Measurements from ENCODE around the gene SMYD1. TPM values are rescaled to one million over a fixed set of nuclear protein-coding genes. Genes with fewer than 3 reads are reported as not detected.

Gene SMYD1
- total RNA-seq, 1 experiment from 2014 or later, result not detected

- POLR2A ChIA-PET (ENCODE audit: unreplicated experiment), result no interaction called here
- no peaks in the 10 kb centered on the region for H3K9me2 ChIP-seq (ENCODE audit: insufficient read depth)
- H3K4me1 ChIP-seq (replicated peaks; ENCODE audit: insufficient read depth), result no peaks in the 10 kb centered on the region
- intact Hi-C loops (cut with micrococcal nuclease; ENCODE audit: unreplicated experiment), result no loop called here
- H3K4me3 ChIP-seq, result no peak overlapping the region
- TF ChIP-seq CTCF (conservative IDR thresholded peaks at IDR 0.05), result no peak
- no peak for TF ChIP-seq EZH2 (IDR thresholded peaks at IDR 0.05; ENCODE audit: low read depth)
- no peaks in the 10 kb centered on the region for H3F3A ChIP-seq (ENCODE audit: insufficient read depth, low read depth)
- no peaks in the 10 kb centered on the region for H3K9me3 ChIP-seq (ENCODE audit: insufficient read depth, low read depth)
- peaks cover 8% of the 10 kb centered on the region for H3K27me3 ChIP-seq (ENCODE audit: insufficient read depth, low read depth)
- no peaks in the 10 kb centered on the region for H4K20me1 ChIP-seq (ENCODE audit: insufficient read depth)
- H3K36me3 ChIP-seq (ENCODE audit: low read depth), result no peaks in the 10 kb centered on the region
- no peak overlapping the region for H2AFZ ChIP-seq
- CTCF ChIA-PET, result interaction anchor here (2.2 kb wide), 1 partner anchor 99 kb away, joined by 20 read pairs; no protein-coding TSS in a partner anchor
- no peak for DNase-seq
- H3K27ac ChIP-seq, result no peak overlapping the region
- no TSS peak for BruUV-seq (replicated peaks)
- H3K79me2 ChIP-seq (ENCODE audit: low read depth), result no peaks in the 10 kb centered on the region
- H3K4me2 ChIP-seq, result no peak overlapping the region
These were observed 91.9 kb downstream of the SMYD1 start for GRCh38 chr2:88159481-88159880.

DNA sequence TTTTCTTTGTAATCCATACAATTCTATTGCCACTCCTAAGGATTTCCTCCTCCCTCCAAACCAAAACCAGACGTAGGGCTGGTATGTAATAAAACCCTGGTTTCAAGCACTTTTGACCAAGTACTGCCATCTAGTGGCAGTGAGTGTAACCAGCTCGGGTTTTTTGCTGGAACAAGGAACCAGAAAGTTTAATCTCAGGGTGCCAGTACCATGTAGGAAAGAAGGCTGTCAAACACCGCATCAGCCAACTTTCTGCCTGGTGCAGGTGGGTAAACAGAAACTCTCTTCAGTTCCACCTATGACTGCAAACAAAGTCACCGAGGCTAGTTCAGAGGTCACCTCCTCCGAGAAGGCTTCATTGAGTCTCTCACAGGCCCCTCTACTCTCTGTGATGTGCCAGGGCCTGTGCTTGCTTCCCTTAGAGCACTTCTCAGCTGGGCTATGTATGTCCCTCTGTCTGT is 92.4 kb downstream of the SMYD1 start:
- Histone ChIP-seq H3K27me3 (ENCODE audit: insufficient read depth, low read depth) (peaks cover 9% of the 10 kb centered on the region), H3K4me3 (no peak overlapping the region), H2AFZ (no peak overlapping the region), H3K36me3 (ENCODE audit: low read depth) (no peaks in the 10 kb centered on the region), H3F3A (ENCODE audit: insufficient read depth, low read depth) (no peaks in the 10 kb centered on the region), H3K4me2 (no peak overlapping the region), H3K9me2 (ENCODE audit: insufficient read depth) (no peaks in the 10 kb centered on the region), H3K9me3 (ENCODE audit: insufficient read depth, low read depth) (no peaks in the 10 kb centered on the region), H3K4me1 (replicated peaks; ENCODE audit: insufficient read depth) (no peaks in the 10 kb centered on the region), H4K20me1 (ENCODE audit: insufficient read depth) (no peaks in the 10 kb centered on the region), H3K27ac (no peak overlapping the region), H3K79me2 (ENCODE audit: low read depth) (no peaks in the 10 kb centered on the region)
- POLR2A ChIA-PET (ENCODE audit: unreplicated experiment), result no interaction called here
- TF ChIP-seq EZH2 (IDR thresholded peaks at IDR 0.05; ENCODE audit: low read depth) (no peak), CTCF (conservative IDR thresholded peaks at IDR 0.05) (peak; percentile 91)
- intact Hi-C loops (cut with micrococcal nuclease; ENCODE audit: unreplicated experiment), result no loop called here
- no TSS peak for BruUV-seq (replicated peaks)
- peak; percentile 45 to 50 for DNase-seq
- CTCF ChIA-PET, result interaction anchor here (2.2 kb wide), 1 partner anchor 100 kb away, joined by 20 read pairs; no protein-coding TSS in a partner anchor

DNA sequence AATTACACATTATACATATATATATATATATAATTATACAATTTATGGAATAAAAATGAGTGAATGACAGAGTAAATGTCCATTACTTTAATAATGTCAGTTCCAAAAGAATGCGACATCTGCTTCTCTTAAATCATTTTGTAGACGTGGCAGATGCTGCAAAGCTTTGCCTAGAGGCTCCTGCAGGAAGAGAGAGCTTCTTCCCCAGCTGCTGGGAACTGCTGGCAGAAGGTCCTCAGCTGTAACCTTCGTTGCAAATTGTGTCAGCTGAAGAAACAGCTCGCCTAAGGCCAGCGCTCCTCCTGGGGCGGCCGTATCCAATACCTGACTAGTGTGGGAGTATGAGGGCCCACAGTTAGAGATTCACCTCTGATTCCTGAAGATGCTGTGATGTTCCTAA is 92.9 kb downstream of the SMYD1 start:
- intact Hi-C loops (cut with micrococcal nuclease; ENCODE audit: unreplicated experiment), result no loop called here
- no TSS peak for BruUV-seq (replicated peaks)
- POLR2A ChIA-PET (ENCODE audit: unreplicated experiment), result no interaction called here

More for the DNA sequence above, 92.9 kb downstream of the SMYD1 start:
- no peaks in the 10 kb centered on the region for H4K20me1 ChIP-seq (ENCODE audit: insufficient read depth)
- H3K36me3 ChIP-seq (ENCODE audit: low read depth), result no peaks in the 10 kb centered on the region
- CTCF ChIA-PET, result interaction anchor here (2.2 kb wide), 1 partner anchor 100 kb away, joined by 20 read pairs; no protein-coding TSS in a partner anchor
- TF ChIP-seq CTCF (conservative IDR thresholded peaks at IDR 0.05), result no peak
- TF ChIP-seq EZH2 (IDR thresholded peaks at IDR 0.05; ENCODE audit: low read depth), result no peak
- no peaks in the 10 kb centered on the region for H3K79me2 ChIP-seq (ENCODE audit: low read depth)
- no peaks in the 10 kb centered on the region for H3K4me1 ChIP-seq (replicated peaks; ENCODE audit: insufficient read depth)
- H3K27me3 ChIP-seq (ENCODE audit: insufficient read depth, low read depth), result peaks cover 9% of the 10 kb centered on the region
- H3K9me3 ChIP-seq (ENCODE audit: insufficient read depth, low read depth), result no peaks in the 10 kb centered on the region
- no peaks in the 10 kb centered on the region for H3K9me2 ChIP-seq (ENCODE audit: insufficient read depth)
- no peaks in the 10 kb centered on the region for H3F3A ChIP-seq (ENCODE audit: insufficient read depth, low read depth)
- H2AFZ ChIP-seq, result no peak overlapping the region
- no peak overlapping the region for H3K27ac ChIP-seq
- DNase-seq, result no peak
- H3K4me2 ChIP-seq, result no peak overlapping the region
- H3K4me3 ChIP-seq, result no peak overlapping the region
